Measurements from ENCODE around the gene ANO1. TPM values are rescaled to one million over a fixed set of nuclear protein-coding genes. Genes with fewer than 3 reads are reported as not detected.

ANO1 gene
- total RNA-seq, 6 experiments from 2014 or later, result 32.1 to 292 (median 78.0) TPM

DNA sequence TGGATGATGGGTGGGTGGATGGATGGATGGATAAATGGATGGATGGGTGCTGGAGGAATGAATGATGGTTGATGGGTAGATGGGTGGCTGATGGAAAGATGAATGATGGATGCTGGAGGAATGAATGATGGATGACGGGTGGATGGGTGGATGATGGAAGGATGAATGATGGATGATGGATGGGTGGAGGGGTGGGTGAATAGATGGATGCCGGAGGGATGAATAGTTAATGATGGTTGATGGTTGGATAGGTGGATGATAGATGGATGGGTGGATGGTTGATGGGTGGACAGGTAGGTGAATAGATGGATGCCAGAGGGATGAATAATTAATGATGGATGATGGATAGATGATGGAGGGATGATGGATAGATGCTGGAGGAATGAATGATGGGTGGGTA is 41.4 kb downstream of the ANO1 start:
- no peak for ATAC-seq

DNA sequence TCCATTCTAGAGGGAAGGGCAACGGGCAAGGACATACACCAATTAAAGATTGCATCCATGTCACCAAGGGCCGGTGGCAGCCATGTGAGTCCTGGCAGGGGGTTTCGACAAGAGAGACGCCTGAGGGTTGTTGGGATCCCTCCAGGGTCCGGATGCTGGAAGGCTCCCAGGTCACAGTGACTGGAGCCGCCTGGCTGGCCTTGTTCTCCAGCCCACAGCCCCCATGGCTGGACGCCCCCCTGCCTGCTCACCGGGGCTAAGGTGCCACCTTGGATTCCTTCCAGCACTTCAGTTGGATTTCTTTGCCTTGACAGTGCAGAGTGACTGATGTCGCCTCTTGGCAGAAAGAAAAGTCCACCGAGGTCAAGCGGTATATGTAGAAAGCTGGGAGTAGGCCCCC is 42.6 kb downstream of the ANO1 start:
- H3K4me3 ChIP-seq, result no peak overlapping the region
- H3K4me1 ChIP-seq, result no peaks in the 10 kb centered on the region
- H3K27me3 ChIP-seq, result no peaks in the 10 kb centered on the region
- no peaks in the 10 kb centered on the region for H3K9me3 ChIP-seq
- WGBS (ENCODE audit: insufficient coverage, low coverage, low lambda C conversion rate, missing lambda C conversion rate), result no CpG with 5 or more reads among the region's 11 CpGs
- DNase-seq (no peak), ATAC-seq (no peak)
- peaks cover 0 to 10% (median 2%) of the 10 kb centered on the region in 4 donors for H3K36me3 ChIP-seq
- H3K27ac ChIP-seq, result no peak overlapping the region
- no peak for TF ChIP-seq POLR2A (IDR thresholded peaks at IDR 0.05)
- TF ChIP-seq, protein P1, sequence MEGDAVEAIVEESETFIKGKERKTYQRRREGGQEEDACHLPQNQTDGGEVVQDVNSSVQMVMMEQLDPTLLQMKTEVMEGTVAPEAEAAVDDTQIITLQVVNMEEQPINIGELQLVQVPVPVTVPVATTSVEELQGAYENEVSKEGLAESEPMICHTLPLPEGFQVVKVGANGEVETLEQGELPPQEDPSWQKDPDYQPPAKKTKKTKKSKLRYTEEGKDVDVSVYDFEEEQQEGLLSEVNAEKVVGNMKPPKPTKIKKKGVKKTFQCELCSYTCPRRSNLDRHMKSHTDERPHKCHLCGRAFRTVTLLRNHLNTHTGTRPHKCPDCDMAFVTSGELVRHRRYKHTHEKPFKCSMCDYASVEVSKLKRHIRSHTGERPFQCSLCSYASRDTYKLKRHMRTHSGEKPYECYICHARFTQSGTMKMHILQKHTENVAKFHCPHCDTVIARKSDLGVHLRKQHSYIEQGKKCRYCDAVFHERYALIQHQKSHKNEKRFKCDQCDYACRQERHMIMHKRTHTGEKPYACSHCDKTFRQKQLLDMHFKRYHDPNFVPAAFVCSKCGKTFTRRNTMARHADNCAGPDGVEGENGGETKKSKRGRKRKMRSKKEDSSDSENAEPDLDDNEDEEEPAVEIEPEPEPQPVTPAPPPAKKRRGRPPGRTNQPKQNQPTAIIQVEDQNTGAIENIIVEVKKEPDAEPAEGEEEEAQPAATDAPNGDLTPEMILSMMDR (IDR thresholded peaks at IDR 0.05), result no peak
- intact Hi-C loops (cut with DNase I), result no loop called here

More for the DNA sequence above, 41.4 kb downstream of the ANO1 start:
- Histone ChIP-seq H3K27me3 (no peaks in the 10 kb centered on the region), H3K4me1 (no peaks in the 10 kb centered on the region), H3K36me3 (peaks cover 0 to 12% (median 2%) of the 10 kb centered on the region in 4 donors), H3K27ac (no peak overlapping the region), H3K9me3 (no peaks in the 10 kb centered on the region), H3K4me3 (no peak overlapping the region)
- TF ChIP-seq POLR2A (IDR thresholded peaks at IDR 0.05), result no peak
- TF ChIP-seq, protein P1 (IDR thresholded peaks at IDR 0.05), result no peak
- intact Hi-C loops (cut with DNase I), result no loop called here
- 100% methylated on average over 2 of the region's 2 CpGs for WGBS (ENCODE audit: insufficient coverage, low coverage, low lambda C conversion rate, missing lambda C conversion rate)
- no peak for DNase-seq

DNA sequence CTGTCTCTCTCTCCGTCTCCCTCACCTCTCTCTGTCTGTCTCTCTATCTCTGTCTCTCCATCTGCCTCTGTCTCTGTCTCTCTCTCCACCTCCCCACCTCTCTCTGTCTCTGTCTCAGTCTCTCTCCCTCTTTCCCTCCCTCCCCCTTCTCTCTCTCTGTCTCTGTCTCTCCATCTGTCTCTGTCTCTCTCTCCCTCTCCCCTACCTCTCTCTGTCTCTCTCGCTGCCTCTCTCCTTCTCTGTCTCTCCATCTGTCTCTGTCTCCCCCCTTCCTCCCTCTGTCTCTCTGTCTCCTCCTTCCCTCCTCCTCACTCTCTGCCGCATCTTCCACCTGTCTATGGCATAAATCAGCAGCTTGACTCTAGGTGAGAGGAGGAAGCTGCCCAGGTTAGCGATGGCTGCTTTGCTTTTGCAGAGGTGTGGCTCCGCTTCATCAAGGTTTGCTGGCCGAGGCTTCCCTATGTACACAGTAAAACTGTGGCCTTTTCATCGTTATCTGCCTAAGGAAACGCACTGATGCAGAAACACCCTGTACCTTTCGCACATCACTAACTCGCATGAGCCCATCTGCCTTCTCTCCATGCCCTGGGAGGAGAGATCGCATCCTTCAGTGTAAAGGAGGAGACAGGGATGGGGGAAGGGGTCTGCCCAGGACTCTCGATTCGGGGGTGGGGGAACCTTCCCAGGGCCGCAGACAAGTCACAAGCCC is 44.5 kb downstream of the ANO1 start:
- no peaks in the 10 kb centered on the region for H3K27me3 ChIP-seq
- DNase-seq, result no peak
- H3K4me3 ChIP-seq, result no peak overlapping the region
- 74% methylated on average over 10 of the region's 14 CpGs for WGBS (ENCODE audit: insufficient coverage, low coverage, low lambda C conversion rate, missing lambda C conversion rate)
- peaks cover 0 to under 1% (median 0%) of the 10 kb centered on the region in 4 donors for H3K4me1 ChIP-seq
- intact Hi-C loops (cut with DNase I), result no loop called here
- peak in 1 of 4 donors; percentile 8 for ATAC-seq
- TF ChIP-seq POLR2A (IDR thresholded peaks at IDR 0.05), result no peak
- TF ChIP-seq, protein P1 (IDR thresholded peaks at IDR 0.05), result no peak
- peaks cover 0 to 7% (median 2%) of the 10 kb centered on the region in 4 donors for H3K36me3 ChIP-seq
- no peak overlapping the region for H3K27ac ChIP-seq
- no peaks in the 10 kb centered on the region for H3K9me3 ChIP-seq

DNA sequence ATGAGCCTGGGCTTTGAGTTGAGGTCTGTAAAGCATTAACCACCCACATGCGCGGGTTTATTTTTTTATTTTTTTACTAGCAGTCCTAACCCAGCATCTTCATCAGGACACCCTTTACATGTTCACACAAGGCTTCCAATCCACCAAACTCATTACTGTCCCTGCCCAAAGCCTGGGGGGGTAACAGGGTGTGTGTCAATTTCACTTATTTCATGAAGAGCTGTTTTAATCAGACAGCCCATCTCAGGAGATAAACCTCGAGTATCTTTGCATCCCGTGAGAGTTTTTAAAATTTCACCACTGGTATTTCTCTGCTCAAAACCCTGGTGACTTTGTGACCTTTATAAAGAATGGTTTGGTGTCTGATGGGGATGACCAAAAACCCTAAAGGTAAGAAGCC is 45.6 kb downstream of the ANO1 start:
- Histone ChIP-seq H3K27me3 (no peaks in the 10 kb centered on the region), H3K4me1 (peaks cover 0 to 10% (median 5%) of the 10 kb centered on the region in 4 donors), H3K9me3 (no peaks in the 10 kb centered on the region), H3K27ac (no peak overlapping the region), H3K4me3 (no peak overlapping the region), H3K36me3 (peaks cover 0 to 7% (median 2%) of the 10 kb centered on the region in 4 donors)
- no peak for ATAC-seq
- no peak for DNase-seq
- WGBS (ENCODE audit: insufficient coverage, low coverage, low lambda C conversion rate, missing lambda C conversion rate), result 50% methylated on average over 4 of the region's 4 CpGs
- TF ChIP-seq, protein P1 (IDR thresholded peaks at IDR 0.05), result no peak
- TF ChIP-seq POLR2A (IDR thresholded peaks at IDR 0.05), result no peak
- intact Hi-C loops (cut with DNase I), result no loop called here
